Subcutaneous abdominal adipose tissue (tissue), 5 donors: ENCODE measurements around the gene RELB.
A peak's percentile ranks its signal among the peaks of the same experiment; 100 is the strongest.
"Not testable (repeated sequence)": the region's sequence is repeated elsewhere in the genome, so short reads cannot be mapped to it uniquely, and the experiment has no call there.

Source experiments
- H3K27ac ChIP-seq: one replicate; pipeline ENCODE4 v1.7.0; 2013; ENCODE audit warnings: low read depth, mild to moderate bottlenecking, inconsistent platforms, low read length, moderate library complexity
- H3K27me3 ChIP-seq, 5 donors: one replicate each; pipeline ENCODE4 v1.7.0; 2013; ENCODE audit warnings: low read length in 5 of 5, inconsistent platforms in 1 of 5; ENCODE audit not compliant: control insufficient read depth in 5 of 5, insufficient read depth in 4 of 5
- H3K36me3 ChIP-seq, 5 donors: one replicate each; pipeline ENCODE4 v1.7.0; 2013; ENCODE audit warnings: low read length in 5 of 5; ENCODE audit not compliant: control insufficient read depth in 5 of 5, insufficient read depth in 5 of 5
- H3K4me1 ChIP-seq, 5 donors: one replicate each; pipeline ENCODE4 v1.7.0; 2013; ENCODE audit warnings: low read length in 5 of 5, mild to moderate bottlenecking in 3 of 5, moderate library complexity in 1 of 5; ENCODE audit not compliant: control insufficient read depth in 5 of 5, insufficient read depth in 5 of 5
- H3K4me3 ChIP-seq, 5 donors: one replicate each; pipeline ENCODE4 v1.7.0; 2013; ENCODE audit warnings: low read length in 5 of 5, low read depth in 1 of 5
- H3K9ac ChIP-seq, 5 donors: one replicate each; pipeline ENCODE4 v1.7.0; 2013; ENCODE audit warnings: low read length in 5 of 5, mild to moderate bottlenecking in 4 of 5, moderate library complexity in 3 of 5
- H3K9me3 ChIP-seq, 5 donors: one replicate each; pipeline ENCODE4 v1.7.0; 2013; ENCODE audit warnings: low read length in 5 of 5; ENCODE audit not compliant: control insufficient read depth in 5 of 5
- donor health status: healthy.
- donor health status: healthy.
- donor health status: healthy.
- donor health status: healthy.
- donor health status: healthy.

RELB gene

DNA sequence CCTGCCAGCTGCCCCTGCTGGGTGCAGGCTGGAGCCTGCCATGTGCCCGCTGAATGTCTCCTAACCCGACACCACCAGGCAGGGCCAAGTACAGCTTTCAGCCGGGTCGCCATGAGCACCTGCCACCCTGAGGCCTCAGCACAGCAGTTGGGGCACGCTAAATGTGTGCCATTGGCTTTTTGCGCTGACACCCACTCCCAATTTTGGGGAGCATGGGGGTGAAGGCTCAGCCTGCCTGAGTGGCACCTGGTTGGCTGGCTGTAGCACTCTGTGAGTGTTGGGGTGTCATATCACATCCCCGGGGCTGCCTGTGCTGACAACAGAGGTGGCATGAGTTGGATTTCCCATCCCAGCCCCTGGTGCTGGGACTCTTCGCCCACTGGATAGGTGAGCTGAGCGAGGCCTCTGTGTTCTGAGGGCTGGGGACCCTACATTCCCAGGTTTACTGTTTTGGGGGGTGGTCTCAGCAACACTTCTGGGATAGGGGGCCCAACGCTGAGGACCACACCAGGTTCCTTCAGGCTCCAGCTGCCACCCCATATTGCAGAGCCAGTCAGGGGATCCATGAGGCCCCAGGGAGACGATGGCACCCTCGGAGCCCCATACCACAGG lies 7.2 kb upstream of the RELB start:
- peaks cover 0 to 49% (median 46%) of the 10 kb centered on the region in 5 donors for H3K36me3 ChIP-seq
- H3K9ac ChIP-seq, result no peak overlapping the region
- H3K4me3 ChIP-seq, result no peak overlapping the region
- peaks cover 0 to 1% (median 0%) of the 10 kb centered on the region in 5 donors for H3K4me1 ChIP-seq
- H3K27ac ChIP-seq, result no peak overlapping the region
- no peaks in the 10 kb centered on the region for H3K9me3 ChIP-seq
- H3K27me3 ChIP-seq, result no peaks in the 10 kb centered on the region

DNA sequence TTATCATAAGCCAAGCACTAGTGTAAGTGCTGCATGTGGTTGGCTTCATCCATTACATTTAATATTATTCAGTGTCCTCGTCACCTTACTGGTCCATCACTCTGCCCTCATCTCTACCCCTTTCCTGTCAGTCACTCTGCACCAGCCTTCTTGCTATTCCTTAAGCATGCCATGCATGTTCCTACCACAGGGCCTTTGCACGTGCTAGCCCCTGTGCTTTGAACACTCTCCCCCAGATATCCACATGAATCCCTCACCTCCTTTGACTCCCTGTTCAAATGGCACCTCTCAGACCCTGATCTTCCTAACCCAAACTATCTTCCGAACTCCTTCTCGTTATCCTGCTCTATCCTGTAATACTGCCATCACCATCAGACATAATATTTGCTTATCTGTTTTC lies 3.2 kb upstream of the RELB start:
- Histone ChIP-seq H3K36me3 (peaks cover 0 to 12% (median 7%) of the 10 kb centered on the region in 5 donors), H3K9ac (no peak overlapping the region), H3K27me3 (no peaks in the 10 kb centered on the region), H3K9me3 (no peaks in the 10 kb centered on the region), H3K4me1 (peaks cover 0 to 14% (median 10%) of the 10 kb centered on the region in 5 donors), H3K27ac (no peak overlapping the region), H3K4me3 (no peak overlapping the region)

DNA sequence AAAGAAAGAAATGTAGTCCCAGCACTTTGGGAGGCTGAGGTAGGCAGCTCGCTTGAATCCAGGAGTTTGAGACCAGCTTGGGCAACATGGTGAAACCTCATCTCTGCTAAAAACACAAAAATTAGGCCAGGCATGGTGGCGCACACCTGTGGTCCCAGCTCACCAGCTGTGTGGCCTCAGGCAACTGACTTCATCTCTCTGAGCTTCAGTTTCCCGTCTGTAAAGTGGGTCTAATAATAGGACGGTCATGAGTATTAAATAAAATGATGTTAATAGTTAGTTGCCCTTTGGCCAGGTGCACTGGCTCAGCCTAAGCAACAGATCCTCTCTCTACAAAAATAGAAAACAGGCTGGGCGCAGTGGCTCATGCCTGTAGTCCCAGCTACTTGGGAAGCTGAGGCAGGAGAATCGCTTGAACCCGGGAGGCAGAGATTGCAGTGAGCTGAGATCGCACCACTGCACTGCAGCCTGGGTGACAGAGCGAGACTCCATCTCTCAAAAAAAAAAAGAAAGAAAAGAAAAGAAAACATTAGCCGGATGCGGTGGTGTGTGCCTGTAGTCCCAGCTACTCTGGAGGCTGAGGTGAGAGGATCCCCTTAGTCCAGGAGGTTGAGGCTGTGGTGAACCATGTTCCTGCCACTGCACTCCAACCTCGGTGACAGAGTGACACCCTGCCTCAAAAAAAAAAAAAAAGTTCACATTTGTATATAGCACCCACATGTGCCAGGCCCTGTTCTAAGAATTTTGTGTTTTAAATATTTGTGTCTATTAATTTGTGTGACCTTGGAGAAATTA lies 1.9 kb upstream of the RELB start:
- not testable (repeated sequence) for H3K9me3 ChIP-seq, H3K27ac ChIP-seq, H3K4me3 ChIP-seq, H3K36me3 ChIP-seq, H3K27me3 ChIP-seq, H3K9ac ChIP-seq
- H3K4me1 ChIP-seq, result peaks cover 0 to 14% (median 10%) of the 10 kb centered on the region in 5 donors

GRCh38 chr19:45000665-45001064 lies 599 bp upstream of the RELB start:
- not testable (repeated sequence) for H3K9me3 ChIP-seq, H3K27me3 ChIP-seq
- H3K36me3 ChIP-seq, result peaks cover 0 to 10% (median 0%) of the 10 kb centered on the region in 5 donors
- H3K4me3 ChIP-seq, result peak overlapping the region; percentile 48 to 60 (median 58)
- H3K4me1 ChIP-seq, result peaks cover 0 to 14% (median 10%) of the 10 kb centered on the region in 5 donors
- H3K9ac ChIP-seq, result peak overlapping the region in 4 of 5 donors; percentile 35 to 71 (median 64)
- H3K27ac ChIP-seq, result peak overlapping the region; percentile 54

- Histone ChIP-seq H3K36me3 (peaks cover 0 to 25% (median 7%) of the 10 kb centered on the region in 5 donors), H3K4me1 (peaks cover 0 to 14% (median 10%) of the 10 kb centered on the region in 5 donors), H3K27ac (no peak overlapping the region), H3K27me3 (no peaks in the 10 kb centered on the region), H3K9me3 (no peaks in the 10 kb centered on the region), H3K4me3 (no peak overlapping the region), H3K9ac (no peak overlapping the region)
Measured at GRCh38 chr19:45003485-45003884, 2.2 kb downstream of the RELB start.

DNA sequence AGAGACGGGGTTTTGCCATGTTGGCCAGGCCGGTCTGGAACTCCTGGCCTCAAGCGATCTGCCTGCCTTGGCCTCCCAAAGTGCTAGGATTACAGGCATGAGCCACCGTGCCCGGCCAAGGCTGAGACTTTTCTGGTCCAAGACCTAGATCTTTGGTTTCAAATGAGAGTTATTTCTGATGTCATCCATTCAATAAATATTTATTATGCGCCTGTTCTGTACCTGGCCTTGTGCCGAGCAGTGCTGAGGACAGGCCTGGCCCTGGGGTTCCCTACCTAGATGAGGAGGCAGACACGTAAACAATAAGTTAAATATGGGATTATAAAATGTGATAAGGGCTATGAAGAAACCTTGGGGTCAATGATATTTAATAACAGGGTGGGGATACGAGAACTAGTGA lies 4.5 kb downstream of the RELB start:
- H3K27me3 ChIP-seq, result no peaks in the 10 kb centered on the region
- no peak overlapping the region for H3K9ac ChIP-seq
- peaks cover 0 to 39% (median 7%) of the 10 kb centered on the region in 5 donors for H3K36me3 ChIP-seq
- H3K9me3 ChIP-seq, result no peaks in the 10 kb centered on the region
- H3K4me3 ChIP-seq, result no peak overlapping the region
- no peak overlapping the region for H3K27ac ChIP-seq
- peaks cover 0 to 12% (median 9%) of the 10 kb centered on the region in 5 donors for H3K4me1 ChIP-seq

GRCh38 chr19:45008552-45008951 lies 7.3 kb downstream of the RELB start:
- H3K9me3 ChIP-seq, result no peaks in the 10 kb centered on the region
- no peak overlapping the region for H3K4me3 ChIP-seq
- peaks cover 0 to 52% (median 12%) of the 10 kb centered on the region in 5 donors for H3K36me3 ChIP-seq
- no peaks in the 10 kb centered on the region for H3K4me1 ChIP-seq
- H3K27me3 ChIP-seq, result no peaks in the 10 kb centered on the region
- no peak overlapping the region for H3K27ac ChIP-seq
- H3K9ac ChIP-seq, result no peak overlapping the region

- Histone ChIP-seq H3K27ac (no peak overlapping the region), H3K4me3 (no peak overlapping the region)
Measured at GRCh38 chr19:45009625-45010255, 8.5 kb downstream of the RELB start.

GRCh38 chr19:45010306-45010705 lies 9.0 kb downstream of the RELB start:
- H3K36me3 ChIP-seq, result peaks cover 0 to 58% (median 19%) of the 10 kb centered on the region in 5 donors
- H3K9me3 ChIP-seq, result no peaks in the 10 kb centered on the region
- no peak overlapping the region for H3K9ac ChIP-seq
- H3K4me1 ChIP-seq, result no peaks in the 10 kb centered on the region
- H3K27me3 ChIP-seq, result no peaks in the 10 kb centered on the region
- no peak overlapping the region for H3K27ac ChIP-seq
- no peak overlapping the region for H3K4me3 ChIP-seq

More at GRCh38 chr19:45009625-45010255, 8.5 kb downstream of the RELB start:
- Histone ChIP-seq H3K36me3 (peaks cover 0 to 54% (median 15%) of the 10 kb centered on the region in 5 donors), H3K9ac (no peak overlapping the region), H3K9me3 (no peaks in the 10 kb centered on the region), H3K4me1 (no peaks in the 10 kb centered on the region), H3K27me3 (no peaks in the 10 kb centered on the region)

- Histone ChIP-seq H3K9me3 (no peaks in the 10 kb centered on the region), H3K27me3 (no peaks in the 10 kb centered on the region), H3K4me1 (peaks cover 0 to 3% (median 0%) of the 10 kb centered on the region in 5 donors), H3K36me3 (peaks cover 0 to 54% (median 20%) of the 10 kb centered on the region in 5 donors), H3K27ac (no peak overlapping the region), H3K4me3 (no peak overlapping the region), H3K9ac (no peak overlapping the region)
Measured at GRCh38 chr19:45011959-45012358, 10.7 kb downstream of the RELB start.
